Erythroblast (primary cell): ENCODE data around the gene FGF14.

ENCODE experiments used
- GATA1 ChIP-seq: IDR thresholded peaks from 2 replicates; pipeline ENCODE4 v1.6.1; 2011; ENCODE audit warnings: low read depth, mild to moderate bottlenecking, control low read depth, low read length, moderate library complexity
- POLR2A ChIP-seq: IDR thresholded peaks from 2 replicates; pipeline ENCODE4 v1.6.1; 2011; ENCODE audit warnings: mild to moderate bottlenecking, low read length

- TF ChIP-seq POLR2A (no peak), GATA1 (no peak)
Measured at GRCh38 chr13:102055090-102055779, 346.6 kb downstream of the FGF14 start.
